CD14-positive monocyte (primary cell): ENCODE results near the gene SAFB2. TPM values are rescaled to one million over a fixed set of nuclear protein-coding genes. Genes with fewer than 3 reads are reported as not detected.

ENCODE experiments used
- DNase-seq, 3 donors: peaks; one replicate each; pipeline ENCODE4 v3.0.0-alpha.2; 2011 to 2022
- H2AFZ ChIP-seq: 2 replicates; pipeline ENCODE4 v1.6.0; 2012; ENCODE audit warnings: mild to moderate bottlenecking, low read depth, low read length, inconsistent platforms; ENCODE audit not compliant: insufficient read depth, poor library complexity, severe bottlenecking
- H3K27ac ChIP-seq, 2 donors: 1 replicate in 1 of 2; 2 replicates in 1 of 2; pipeline ENCODE4 v1.5.1; 2012 to 2013; ENCODE audit warnings: low read length in 2 of 2, control low read depth in 1 of 2, inconsistent platforms in 1 of 2, low read depth in 1 of 2, mild to moderate bottlenecking in 1 of 2
- H3K27me3 ChIP-seq, 2 donors: one replicate each; pipeline versions ENCODE4 v1.6.0 to v1.6.1; 2011 to 2013; ENCODE audit warnings: low read length in 2 of 2; ENCODE audit not compliant: control insufficient read depth in 2 of 2, insufficient read depth in 2 of 2
- H3K36me3 ChIP-seq, 2 donors: replicated peaks in 1 of 2; 1 replicate in 1 of 2; 2 replicates in 1 of 2; pipeline versions ENCODE4 v1.5.1 to v1.6.1; 2012 to 2013; ENCODE audit warnings: low read length in 2 of 2, control low read depth in 1 of 2, inconsistent platforms in 1 of 2, mild to moderate bottlenecking in 1 of 2; ENCODE audit not compliant: insufficient read depth in 2 of 2, control insufficient read depth in 1 of 2
- H3K4me1 ChIP-seq, 2 donors: 1 replicate in 1 of 2; 2 replicates in 1 of 2; pipeline versions ENCODE4 v1.5.1 to v1.6.1; 2012 to 2013; ENCODE audit warnings: low read length in 2 of 2, control low read depth in 1 of 2, inconsistent platforms in 1 of 2, mild to moderate bottlenecking in 1 of 2, moderate library complexity in 1 of 2; ENCODE audit not compliant: insufficient read depth in 2 of 2, control insufficient read depth in 1 of 2
- H3K4me2 ChIP-seq: replicated peaks from 2 replicates; pipeline ENCODE3; 2012; ENCODE audit warnings: low read length, moderate library complexity, mild to moderate bottlenecking; ENCODE audit not compliant: poor library complexity, severe bottlenecking; ENCODE audit errors: extremely low read depth
- H3K4me3 ChIP-seq, 3 experiments: fragments of 200-600 bp in 1 of 3; sonication (generic) in 1 of 3; replicated peaks in 1 of 3; 1 replicate in 2 of 3; 2 replicates in 1 of 3; pipeline ENCODE4 v1.5.1; 2011 to 2013; ENCODE audit warnings: low read length in 3 of 3, mild to moderate bottlenecking in 3 of 3, control low read depth in 2 of 3, low read depth in 2 of 3, inconsistent platforms in 1 of 3, moderate library complexity in 1 of 3
- H3K79me2 ChIP-seq: 2 replicates; pipeline ENCODE4 v1.6.0; 2012; ENCODE audit warnings: mild to moderate bottlenecking, control low read depth, inconsistent platforms, low read length, moderate library complexity; ENCODE audit not compliant: insufficient read depth
- H3K9ac ChIP-seq: 2 replicates; pipeline ENCODE4 v1.6.0; 2017; ENCODE audit warnings: low read length, mild to moderate bottlenecking; ENCODE audit not compliant: insufficient read depth, poor library complexity, severe bottlenecking
- H3K9me3 ChIP-seq, 2 donors: replicated peaks in 1 of 2; 1 replicate in 1 of 2; 2 replicates in 1 of 2; pipeline versions ENCODE4 v1.5.1 to v1.6.1; 2012 to 2013; ENCODE audit warnings: low read length in 2 of 2, control low read depth in 1 of 2; ENCODE audit not compliant: control insufficient read depth in 1 of 2, insufficient read depth in 1 of 2
- H4K20me1 ChIP-seq: 2 replicates; pipeline ENCODE4 v1.6.0; 2012; ENCODE audit warnings: mild to moderate bottlenecking, low read length, control low read depth, moderate library complexity; ENCODE audit not compliant: insufficient read depth
- H3K27ac Mint-ChIP-seq, 7 donors: one replicate each; pipeline ENCODE4 v1.8.0; 2020; ENCODE audit warnings: mild to moderate bottlenecking in 7 of 7, mixed read lengths in 7 of 7, moderate library complexity in 6 of 7, inconsistent platforms in 2 of 7
- H3K27me3 Mint-ChIP-seq, 3 donors: one replicate each; pipeline ENCODE4 v1.8.0; 2021 to 2022; ENCODE audit warnings: low read depth in 3 of 3, mild to moderate bottlenecking in 3 of 3, mixed read lengths in 3 of 3, moderate library complexity in 3 of 3, inconsistent platforms in 1 of 3
- H3K36me3 Mint-ChIP-seq, 2 donors: one replicate each; pipeline ENCODE4 v1.8.0; 2020; ENCODE audit warnings: mixed read lengths in 2 of 2, inconsistent platforms in 1 of 2, mild to moderate bottlenecking in 1 of 2
- H3K4me1 Mint-ChIP-seq: one replicate; pipeline ENCODE4 v1.8.0; 2020; ENCODE audit warnings: mild to moderate bottlenecking, mixed read lengths
- H3K4me3 Mint-ChIP-seq, 2 donors: one replicate each; pipeline ENCODE4 v1.8.0; 2020; ENCODE audit warnings: mild to moderate bottlenecking in 2 of 2, mixed read lengths in 2 of 2, moderate library complexity in 1 of 2
- H3K9me3 Mint-ChIP-seq, 7 donors: one replicate each; pipeline ENCODE4 v1.8.0; 2020 to 2022; ENCODE audit warnings: mixed read lengths in 7 of 7, mild to moderate bottlenecking in 6 of 7, moderate library complexity in 6 of 7, inconsistent platforms in 2 of 7
- CTCF ChIP-seq: fragments of 200-600 bp; IDR thresholded peaks from one replicate; pipeline ENCODE4 v1.8.0; 2022; ENCODE audit warnings: antibody characterized with exemption, mild to moderate bottlenecking
- WGBS: methylation state at CpG from one replicate; pipeline ENCODE4 v1.1.5; 2013; ENCODE audit warnings: missing lambda C conversion rate; ENCODE audit not compliant: insufficient coverage; 5-methylcytosine and 5-hydroxymethylcytosine counted together
- intact Hi-C, 2 donors: fragments of 100-400 bp; cut with micrococcal nuclease; formaldehyde crosslinking; loops; one replicate each; pipeline versions ENCODE4 v1.15.0 to v1.15.1; 2023
- polyA plus RNA-seq, 3 donors: library from polyadenylated mRNA; depleted of rRNA in 1 of 3; unstranded in 2 of 3; stranded (reverse) in 1 of 3; fragments of 300-500 nt in 2 of 3; fragments of >200 nt in 1 of 3; fragmentation: Illumina TruSeq in 2 of 3; gene quantifications; 1 replicate in 2 of 3; 2 replicates in 1 of 3; pipeline ENCODE4 v1.2.3, GENCODE V29; 2012 to 2021

SAFB2 gene
- polyA plus RNA-seq, 3 donors = 7.5 to 53.4 (median 14.7) TPM

- Mint-ChIP-seq H3K9me3 (peaks cover 0 to 18% (median 12%) of the 10 kb centered on the region in 7 donors), H3K36me3 (no peaks in the 10 kb centered on the region), H3K27ac (peak overlapping the region in 1 of 7 donors; percentile 40), H3K4me3 (no peak overlapping the region), H3K4me1 (no peaks in the 10 kb centered on the region), H3K27me3 (peaks cover 15 to 17% (median 17%) of the 10 kb centered on the region in 3 donors)
- DNase-seq = no peak
- TF ChIP-seq CTCF = no peak
- H2AFZ ChIP-seq = no peak overlapping the region
- WGBS = no CpG with 5 or more reads among the region's 3 CpGs
- no peak overlapping the region for H3K4me3 ChIP-seq
- peaks cover 0 to 7% of the 10 kb centered on the region in 2 donors for H3K9me3 ChIP-seq
- no peak overlapping the region for H3K4me2 ChIP-seq
- no peak overlapping the region for H3K27ac ChIP-seq
- no peaks in the 10 kb centered on the region for H3K4me1 ChIP-seq
- no peaks in the 10 kb centered on the region for H3K36me3 ChIP-seq
- peaks cover 7 to 11% of the 10 kb centered on the region in 2 donors for H3K27me3 ChIP-seq
- H4K20me1 ChIP-seq = no peaks in the 10 kb centered on the region
- intact Hi-C loops = no loop called here
- no peak overlapping the region for H3K9ac ChIP-seq
- H3K79me2 ChIP-seq = no peaks in the 10 kb centered on the region
Measured at GRCh38 chr19:5571777-5572176, 50.8 kb downstream of the SAFB2 start.

GRCh38 chr19:5567970-5568407, 54.6 kb downstream of the SAFB2 start:
- Histone ChIP-seq H3K27ac (no peak overlapping the region), H3K4me3 (no peak overlapping the region), H3K27me3 (peaks cover 13 to 26% of the 10 kb centered on the region in 2 donors), H3K9ac (no peak overlapping the region), H3K9me3 (peaks cover 0 to 7% of the 10 kb centered on the region in 2 donors), H3K36me3 (no peaks in the 10 kb centered on the region), H2AFZ (no peak overlapping the region), H3K4me2 (no peak overlapping the region), H3K79me2 (no peaks in the 10 kb centered on the region), H4K20me1 (no peaks in the 10 kb centered on the region), H3K4me1 (no peaks in the 10 kb centered on the region)
- Mint-ChIP-seq H3K27ac (no peak overlapping the region), H3K4me1 (no peaks in the 10 kb centered on the region), H3K9me3 (peaks cover 0 to 16% (median 7%) of the 10 kb centered on the region in 7 donors), H3K27me3 (peaks cover 19 to 27% (median 19%) of the 10 kb centered on the region in 3 donors), H3K36me3 (no peaks in the 10 kb centered on the region), H3K4me3 (peak overlapping the region in 1 of 2 donors; percentile 77)
- intact Hi-C loops = no loop called here
- TF ChIP-seq CTCF = no peak
- no peak for DNase-seq
- 22% methylated on average over 39 of the region's 40 CpGs for WGBS
